WERI-Rb-1 (cell line): ENCODE data around the gene PRPF40A.

Experiments used
- DNase-seq: peaks from one replicate; pipeline ENCODE4 v3.0.0-alpha.2; 2020
- H3K27ac ChIP-seq: fragments of 250-450 bp; sonication (Bioruptor Pico); 2 replicates; pipeline ENCODE4 v1.5.1; 2020; ENCODE audit warnings: mild to moderate bottlenecking, moderate library complexity
- H3K27me3 ChIP-seq: fragments of 250-450 bp; sonication (Bioruptor Pico); 2 replicates; pipeline ENCODE4 v1.5.1; 2021; ENCODE audit warnings: mild to moderate bottlenecking, low read depth, moderate library complexity; ENCODE audit not compliant: insufficient read depth, severe bottlenecking
- H3K36me3 ChIP-seq: fragments of 250-450 bp; sonication (Bioruptor Pico); 2 replicates; pipeline ENCODE4 v1.5.1; 2020; ENCODE audit warnings: mild to moderate bottlenecking, moderate library complexity
- H3K4me3 ChIP-seq: 2 replicates; pipeline ENCODE4 v1.5.1; 2011; ENCODE audit warnings: low read depth, mild to moderate bottlenecking, control low read depth, low read length
- H3K9me3 ChIP-seq: fragments of 250-450 bp; sonication (Bioruptor Pico); 2 replicates; pipeline ENCODE4 v1.5.1; 2021; ENCODE audit warnings: mild to moderate bottlenecking, moderate library complexity; ENCODE audit not compliant: severe bottlenecking
- CTCF ChIP-seq: IDR thresholded peaks from 2 replicates; pipeline ENCODE4 v1.5.1; 2011; ENCODE audit warnings: low read depth, mild to moderate bottlenecking, control low read depth, inconsistent platforms, low read length

The PRPF40A gene

GRCh38 chr2:152620208-152620607 is 97.1 kb downstream of the PRPF40A start:
- Histone ChIP-seq H3K27ac (no peak overlapping the region), H3K27me3 (no peaks in the 10 kb centered on the region), H3K4me3 (no peak overlapping the region), H3K36me3 (peaks cover 46% of the 10 kb centered on the region), H3K9me3 (no peaks in the 10 kb centered on the region)
- no peak for DNase-seq
- no peak for TF ChIP-seq CTCF

GRCh38 chr2:152618193-152618564 is 99.1 kb downstream of the PRPF40A start:
- Histone ChIP-seq H3K9me3 (no peaks in the 10 kb centered on the region), H3K27me3 (no peaks in the 10 kb centered on the region), H3K36me3 (peaks cover 59% of the 10 kb centered on the region), H3K27ac (no peak overlapping the region), H3K4me3 (no peak overlapping the region)
- no peak for DNase-seq
- TF ChIP-seq CTCF, result no peak

GRCh38 chr2:152617456-152618192 is 99.6 kb downstream of the PRPF40A start:
- no peak for TF ChIP-seq CTCF

GRCh38 chr2:152615177-152615576 is 102.1 kb downstream of the PRPF40A start:
- no peak for DNase-seq

More at GRCh38 chr2:152617456-152618192, 99.6 kb downstream of the PRPF40A start:
- Histone ChIP-seq H3K36me3 (peaks cover 59% of the 10 kb centered on the region), H3K27ac (no peak overlapping the region), H3K4me3 (no peak overlapping the region), H3K27me3 (no peaks in the 10 kb centered on the region), H3K9me3 (no peaks in the 10 kb centered on the region)
- no peak for DNase-seq

GRCh38 chr2:152613235-152613634 is 104.0 kb downstream of the PRPF40A start:
- TF ChIP-seq CTCF, result no peak
- Histone ChIP-seq H3K4me3 (no peak overlapping the region), H3K27me3 (no peaks in the 10 kb centered on the region), H3K27ac (no peak overlapping the region), H3K9me3 (no peaks in the 10 kb centered on the region), H3K36me3 (peaks cover 37% of the 10 kb centered on the region)
- DNase-seq, result no peak

More at GRCh38 chr2:152615177-152615576, 102.1 kb downstream of the PRPF40A start:
- TF ChIP-seq CTCF, result no peak
- no peak overlapping the region for H3K27ac ChIP-seq
- H3K9me3 ChIP-seq, result no peaks in the 10 kb centered on the region
- no peaks in the 10 kb centered on the region for H3K27me3 ChIP-seq
- no peak overlapping the region for H3K4me3 ChIP-seq
- H3K36me3 ChIP-seq, result peaks cover 43% of the 10 kb centered on the region
